RWPE2 (cell line): ENCODE measurements around the gene GLRA2.

ENCODE experiments used
- ATAC-seq: fragments of 200-7000 bp; cut with Tn5 transposase; 3 replicates; pipeline ENCODE4 v1.9.1; 2021; ENCODE audit warnings: low read depth
- DNase-seq: peaks from one replicate; pipeline ENCODE4 v3.0.0-alpha.2; 2020; ENCODE audit warnings: low spot score
- H3K27ac ChIP-seq: fragments of 450-650 bp; 2 replicates; pipeline ENCODE4 v1.5.1; 2017; ENCODE audit warnings: mild to moderate bottlenecking; ENCODE audit not compliant: poor library complexity, severe bottlenecking
- H3K27me3 ChIP-seq: fragments of 250-450 bp; sonication (Bioruptor Pico); 2 replicates; pipeline ENCODE4 v1.5.1; 2021; ENCODE audit warnings: mild to moderate bottlenecking, moderate library complexity; ENCODE audit not compliant: insufficient read depth, poor library complexity, severe bottlenecking
- H3K36me3 ChIP-seq: fragments of 250-450 bp; sonication (Bioruptor Pico); 2 replicates; pipeline ENCODE4 v1.5.1; 2020; ENCODE audit warnings: low read depth, mild to moderate bottlenecking, moderate library complexity
- H3K4me1 ChIP-seq: fragments of 250-450 bp; sonication (Bioruptor Pico); 2 replicates; pipeline ENCODE4 v1.5.1; 2021; ENCODE audit warnings: mild to moderate bottlenecking, moderate library complexity; ENCODE audit not compliant: insufficient read depth, poor library complexity, severe bottlenecking
- H3K4me3 ChIP-seq: fragments of 250-450 bp; sonication (Bioruptor Pico); 2 replicates; pipeline ENCODE4 v1.5.1; 2021; ENCODE audit warnings: mild to moderate bottlenecking, moderate library complexity; ENCODE audit not compliant: severe bottlenecking
- H3K9me3 ChIP-seq: fragments of 250-450 bp; sonication (Bioruptor Pico); 2 replicates; pipeline ENCODE4 v1.5.1; 2021; ENCODE audit warnings: mild to moderate bottlenecking, moderate library complexity; ENCODE audit not compliant: severe bottlenecking
- CTCF ChIP-seq: fragments of 450-650 bp; IDR thresholded peaks from one replicate; pipeline ENCODE4 v1.5.1; 2017; ENCODE audit warnings: mild to moderate bottlenecking, moderate library complexity; ENCODE audit not compliant: poor library complexity, severe bottlenecking

GLRA2 gene

DNA sequence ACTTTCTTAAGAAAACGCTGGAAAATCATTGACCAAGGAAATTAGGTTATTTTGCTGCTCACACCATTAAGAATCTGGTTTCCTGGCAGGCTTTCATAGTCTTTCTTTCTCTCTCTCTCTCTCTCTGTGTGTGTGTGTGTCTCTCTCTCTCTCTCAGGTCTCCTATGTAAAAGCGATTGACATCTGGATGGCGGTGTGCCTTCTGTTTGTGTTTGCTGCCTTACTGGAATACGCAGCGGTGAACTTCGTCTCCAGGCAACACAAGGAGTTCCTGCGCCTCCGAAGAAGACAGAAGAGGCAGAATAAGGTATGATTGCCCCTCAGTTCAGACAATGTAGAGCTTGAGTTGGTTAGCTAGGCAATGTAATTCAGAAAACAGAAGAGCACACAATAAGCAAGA, 161.2 kb downstream of the GLRA2 start:
- Histone ChIP-seq H3K27ac (no peak overlapping the region), H3K9me3 (no peaks in the 10 kb centered on the region), H3K4me1 (no peaks in the 10 kb centered on the region), H3K4me3 (no peak overlapping the region), H3K36me3 (no peaks in the 10 kb centered on the region), H3K27me3 (no peaks in the 10 kb centered on the region)
- no peak for ATAC-seq
- no peak for TF ChIP-seq CTCF
- DNase-seq = no peak

DNA sequence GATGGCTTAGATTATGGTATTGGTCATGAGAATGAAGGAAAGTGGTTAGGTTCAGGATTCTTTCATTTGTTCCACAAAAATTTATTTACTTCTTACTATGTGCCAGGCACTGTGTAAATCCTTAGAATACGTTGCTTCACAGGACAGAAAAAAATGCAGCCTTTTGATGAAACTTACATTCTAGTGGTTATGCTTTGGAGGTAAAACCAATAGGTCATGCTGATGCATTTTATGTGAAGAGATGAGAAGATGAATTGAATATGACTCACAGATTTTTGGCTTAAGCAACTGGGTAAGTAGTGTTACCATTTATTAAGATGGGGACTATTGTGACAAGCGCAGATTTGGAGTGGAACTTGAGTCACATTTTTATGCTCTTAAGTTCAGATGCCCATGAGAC, 165.3 kb downstream of the GLRA2 start:
- DNase-seq = no peak
- no peak overlapping the region for H3K27ac ChIP-seq
- H3K27me3 ChIP-seq = no peaks in the 10 kb centered on the region
- H3K4me3 ChIP-seq = no peak overlapping the region
- TF ChIP-seq CTCF = no peak
- no peaks in the 10 kb centered on the region for H3K9me3 ChIP-seq
- no peaks in the 10 kb centered on the region for H3K36me3 ChIP-seq
- ATAC-seq = no peak
- H3K4me1 ChIP-seq = no peaks in the 10 kb centered on the region

- Histone ChIP-seq H3K36me3 (no peaks in the 10 kb centered on the region), H3K4me3 (no peak overlapping the region), H3K27me3 (no peaks in the 10 kb centered on the region), H3K4me1 (no peaks in the 10 kb centered on the region), H3K9me3 (no peaks in the 10 kb centered on the region), H3K27ac (no peak overlapping the region)
- DNase-seq (no peak), ATAC-seq (0 out of 3 replicates have a peak, but pooled peaks have one; percentile 46)
- TF ChIP-seq CTCF = peak; percentile 43
These were observed 168.1 kb downstream of the GLRA2 start for GRCh38 chrX:14697451-14697850.

GRCh38 chrX:14698790-14699189, 169.5 kb downstream of the GLRA2 start:
- no peak overlapping the region for H3K4me3 ChIP-seq
- no peaks in the 10 kb centered on the region for H3K4me1 ChIP-seq
- no peaks in the 10 kb centered on the region for H3K27me3 ChIP-seq
- no peak for ATAC-seq
- H3K27ac ChIP-seq = no peak overlapping the region
- no peaks in the 10 kb centered on the region for H3K9me3 ChIP-seq
- no peak for DNase-seq
- no peak for TF ChIP-seq CTCF
- H3K36me3 ChIP-seq = no peaks in the 10 kb centered on the region

GRCh38 chrX:14700982-14701381, 171.6 kb downstream of the GLRA2 start:
- ATAC-seq (no peak), DNase-seq (no peak)
- H3K4me1 ChIP-seq = no peaks in the 10 kb centered on the region
- no peaks in the 10 kb centered on the region for H3K27me3 ChIP-seq
- no peak for TF ChIP-seq CTCF
- no peak overlapping the region for H3K27ac ChIP-seq
- no peaks in the 10 kb centered on the region for H3K9me3 ChIP-seq
- no peak overlapping the region for H3K4me3 ChIP-seq
- no peaks in the 10 kb centered on the region for H3K36me3 ChIP-seq
